ENCODE measurements around the gene EARS2. TPM values are rescaled to one million over a fixed set of nuclear protein-coding genes. Genes with fewer than 3 reads are reported as not detected.
"Not testable (repeated sequence)": the region's sequence is repeated elsewhere in the genome, so short reads cannot be mapped to it uniquely, and the experiment has no call there.

EARS2 gene
- total RNA-seq, 1 experiment from 2014 or later = 50.1 TPM

GRCh38 chr16:23584186-23585076 is 27.3 kb upstream of the EARS2 start:
- Histone ChIP-seq H3T11ph (ENCODE audit: low read length) (no peak overlapping the region), H3K56ac (ENCODE audit: insufficient read length, low read depth, low read length) (no peak overlapping the region), H2BK12ac (ENCODE audit: insufficient read length, low read depth, low read length) (no peak overlapping the region), H3K9me3 (ENCODE audit: control insufficient read depth, low read depth, low read length) (no peaks in the 10 kb centered on the region), H2AFZ (ENCODE audit: low read length) (no peak overlapping the region), H4K20me1 (ENCODE audit: control insufficient read depth, insufficient read depth, insufficient read length) (no peaks in the 10 kb centered on the region), H2AK5ac (ENCODE audit: insufficient read length, low read length) (no peak overlapping the region), H3K23me2 (ENCODE audit: insufficient read length, low read depth, low read length, poor library complexity, severe bottlenecking) (peaks cover 3% of the 10 kb centered on the region), H3K79me1 (ENCODE audit: insufficient read depth, low read depth, low read length, poor library complexity, severe bottlenecking) (no peaks in the 10 kb centered on the region), H3K4me2 (ENCODE audit: insufficient read depth, insufficient read length, low read length) (no peak overlapping the region), H4K8ac (replicated peaks; ENCODE audit: insufficient read length, low read depth, low read length) (no peak overlapping the region), H3K27me3 (ENCODE audit: insufficient read depth, low read length) (no peaks in the 10 kb centered on the region), H3K9ac (ENCODE audit: extremely low read depth, insufficient read length, low read length) (no peak overlapping the region), H3K4ac (ENCODE audit: low read depth, low read length) (no peak overlapping the region), H2BK15ac (ENCODE audit: low read depth, low read length) (no peak overlapping the region), H2BK5ac (ENCODE audit: insufficient read length, low read length) (no peak overlapping the region), H3K4me1 (ENCODE audit: insufficient read depth, low read length) (no peaks in the 10 kb centered on the region), H2BK120ac (ENCODE audit: low read depth, low read length, poor library complexity, severe bottlenecking) (no peak overlapping the region), H3K27ac (ENCODE audit: insufficient read length, low read depth, low read length) (no peak overlapping the region), H3K14ac (ENCODE audit: insufficient read depth, low read length) (no peak overlapping the region), H3K79me2 (ENCODE audit: insufficient read depth, low read length) (no peaks in the 10 kb centered on the region), H4K5ac (ENCODE audit: insufficient read length, low read depth, low read length) (no peak overlapping the region), H3K18ac (ENCODE audit: insufficient read length, low read depth, low read length) (no peak overlapping the region), H3K23ac (ENCODE audit: insufficient read length, low read depth, low read length) (no peak overlapping the region), H4K91ac (ENCODE audit: insufficient read length, low read depth, low read length) (no peak overlapping the region), H2BK20ac (ENCODE audit: low read depth, low read length, poor library complexity, severe bottlenecking) (no peak overlapping the region)
- Mint-ChIP-seq H3K4me3 (no peak overlapping the region; a peak in 1 of 5 replicates), H3K36me3 (ENCODE audit: insufficient read depth in 1 of 3, low read depth in 3 of 3) (peaks cover 22 to 89% (median 83%) of the 10 kb centered on the region in 3 experiments), H3K27me3 (ENCODE audit: low read depth) (no peaks in the 10 kb centered on the region), H3K9me3 (peaks cover 0 to 1% of the 10 kb centered on the region in 2 experiments; a peak in 1 of 5 replicates), H3K4me1 (no peaks in the 10 kb centered on the region), H3K27ac (no peak overlapping the region)
- WGBS (ENCODE audit: extremely low coverage, insufficient read length, low lambda C conversion rate) = no CpG with 5 or more reads among the region's 14 CpGs
- DNase-seq = no peak
- no peak for TF ChIP-seq CTCF (conservative IDR thresholded peaks at IDR 0.05)

DNA sequence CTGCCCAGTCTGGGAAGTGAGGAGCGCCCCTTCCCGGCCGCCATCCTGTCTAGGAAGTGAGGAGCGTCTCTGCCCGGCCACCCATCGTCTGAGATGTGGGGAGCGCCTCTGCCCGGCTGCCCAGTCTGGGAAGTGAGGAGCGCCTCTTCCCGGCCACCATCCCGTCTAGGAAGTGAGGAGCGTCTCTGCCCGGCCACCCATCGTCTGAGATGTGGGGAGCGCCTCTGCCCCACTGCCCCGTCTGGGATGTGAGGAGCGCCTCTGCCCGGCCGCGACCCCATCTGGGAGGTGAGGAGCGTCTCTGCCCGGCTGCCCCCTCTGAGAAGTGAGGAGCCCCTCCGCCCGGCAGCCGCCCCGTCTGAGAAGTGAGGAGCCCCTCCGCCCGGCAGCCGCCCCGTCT is 26.1 kb upstream of the EARS2 start:
- not testable (repeated sequence) for H3K23me2 ChIP-seq (ENCODE audit: insufficient read length, low read depth, low read length, poor library complexity, severe bottlenecking); H2AK5ac ChIP-seq (ENCODE audit: insufficient read length, low read length); H2BK15ac ChIP-seq (ENCODE audit: low read depth, low read length); H3K4me3 Mint-ChIP-seq; H3K18ac ChIP-seq (ENCODE audit: insufficient read length, low read depth, low read length); H2BK120ac ChIP-seq (ENCODE audit: low read depth, low read length, poor library complexity, severe bottlenecking); H2BK12ac ChIP-seq (ENCODE audit: insufficient read length, low read depth, low read length); H3K56ac ChIP-seq (ENCODE audit: insufficient read length, low read depth, low read length); H3T11ph ChIP-seq (ENCODE audit: low read length); H3K14ac ChIP-seq (ENCODE audit: insufficient read depth, low read length); H3K27me3 ChIP-seq (ENCODE audit: insufficient read depth, low read length); DNase-seq; H2AFZ ChIP-seq (ENCODE audit: low read length); H3K4me2 ChIP-seq (ENCODE audit: insufficient read depth, insufficient read length, low read length); H3K79me2 ChIP-seq (ENCODE audit: insufficient read depth, low read length); H2BK20ac ChIP-seq (ENCODE audit: low read depth, low read length, poor library complexity, severe bottlenecking); H4K20me1 ChIP-seq (ENCODE audit: control insufficient read depth, insufficient read depth, insufficient read length); H4K91ac ChIP-seq (ENCODE audit: insufficient read length, low read depth, low read length); H3K27ac Mint-ChIP-seq; H3K9me3 Mint-ChIP-seq; H3K27me3 Mint-ChIP-seq (ENCODE audit: low read depth); H4K5ac ChIP-seq (ENCODE audit: insufficient read length, low read depth, low read length); H2BK5ac ChIP-seq (ENCODE audit: insufficient read length, low read length); H3K4ac ChIP-seq (ENCODE audit: low read depth, low read length); H3K4me1 ChIP-seq (ENCODE audit: insufficient read depth, low read length); H3K23ac ChIP-seq (ENCODE audit: insufficient read length, low read depth, low read length); H3K4me1 Mint-ChIP-seq; H3K79me1 ChIP-seq (ENCODE audit: insufficient read depth, low read depth, low read length, poor library complexity, severe bottlenecking); H3K9me3 ChIP-seq (ENCODE audit: control insufficient read depth, low read depth, low read length); H3K9ac ChIP-seq (ENCODE audit: extremely low read depth, insufficient read length, low read length); H4K8ac ChIP-seq (replicated peaks; ENCODE audit: insufficient read length, low read depth, low read length); H3K27ac ChIP-seq (ENCODE audit: insufficient read length, low read depth, low read length)
- H3K36me3 Mint-ChIP-seq (ENCODE audit: insufficient read depth in 1 of 3, low read depth in 3 of 3) = peaks cover 19 to 85% (median 74%) of the 10 kb centered on the region in 3 experiments
- WGBS (ENCODE audit: extremely low coverage, insufficient read length, low lambda C conversion rate) = no CpG with 5 or more reads among the region's 30 CpGs

Measured in H9 (cell line).